H9 (cell line): ENCODE data around the gene ZNF487. TPM values are rescaled to one million over a fixed set of nuclear protein-coding genes. Genes with fewer than 3 reads are reported as not detected.

Source experiments
- DNase-seq: peaks from one replicate; pipeline ENCODE4 v3.0.0-alpha.2; 2017
- H2AFZ ChIP-seq: one replicate; pipeline ENCODE4 v1.6.1; 2013; ENCODE audit warnings: mild to moderate bottlenecking, low read length, control low read depth, moderate library complexity
- H2AK5ac ChIP-seq: 2 replicates; pipeline ENCODE4 v1.6.1; 2013; ENCODE audit warnings: low read length, control low read depth, mixed read lengths; ENCODE audit not compliant: insufficient read length
- H2BK120ac ChIP-seq: one replicate; pipeline ENCODE4 v1.6.1; 2013; ENCODE audit warnings: low read depth, mild to moderate bottlenecking, low read length, control low read depth, inconsistent platforms; ENCODE audit not compliant: poor library complexity, severe bottlenecking
- H2BK12ac ChIP-seq: 2 replicates; pipeline ENCODE4 v1.6.1; 2013; ENCODE audit warnings: low read length, control low read depth, mixed read lengths, low read depth; ENCODE audit not compliant: insufficient read length
- H2BK15ac ChIP-seq: 2 replicates; pipeline ENCODE4 v1.6.1; 2013; ENCODE audit warnings: low read depth, low read length, control low read depth
- H2BK20ac ChIP-seq: one replicate; pipeline ENCODE4 v1.6.1; 2013; ENCODE audit warnings: low read depth, mild to moderate bottlenecking, low read length, control low read depth, inconsistent platforms; ENCODE audit not compliant: poor library complexity, severe bottlenecking
- H2BK5ac ChIP-seq: 2 replicates; pipeline ENCODE4 v1.6.1; 2013; ENCODE audit warnings: low read length, control low read depth, mixed read lengths; ENCODE audit not compliant: insufficient read length
- H3K14ac ChIP-seq: 2 replicates; pipeline ENCODE4 v1.6.1; 2013; ENCODE audit warnings: low read length, control low read depth; ENCODE audit not compliant: insufficient read depth
- H3K18ac ChIP-seq: 2 replicates; pipeline ENCODE4 v1.6.1; 2013; ENCODE audit warnings: low read depth, mild to moderate bottlenecking, mixed read lengths, low read length, control low read depth; ENCODE audit not compliant: insufficient read length
- H3K23ac ChIP-seq: 2 replicates; pipeline ENCODE4 v1.6.1; 2013; ENCODE audit warnings: low read length, control low read depth, mixed read lengths, low read depth; ENCODE audit not compliant: insufficient read length
- H3K23me2 ChIP-seq: 2 replicates; pipeline ENCODE4 v1.6.1; 2013; ENCODE audit warnings: low read depth, mild to moderate bottlenecking, mixed read lengths, low read length, control low read depth; ENCODE audit not compliant: insufficient read length, poor library complexity, severe bottlenecking
- H3K27ac ChIP-seq: 2 replicates; pipeline ENCODE4 v1.5.1; 2013; ENCODE audit warnings: low read length, control low read depth, mixed read lengths, low read depth; ENCODE audit not compliant: insufficient read length
- H3K27me3 ChIP-seq: 2 replicates; pipeline ENCODE4 v1.6.1; 2013; ENCODE audit warnings: low read length, control low read depth, inconsistent platforms; ENCODE audit not compliant: insufficient read depth
- H3K4ac ChIP-seq: 2 replicates; pipeline ENCODE4 v1.6.1; 2013; ENCODE audit warnings: low read depth, mild to moderate bottlenecking, control low read depth, inconsistent platforms, low read length, moderate library complexity
- H3K4me1 ChIP-seq: 2 replicates; pipeline ENCODE4 v1.6.1; 2013; ENCODE audit warnings: low read length, control low read depth, inconsistent platforms; ENCODE audit not compliant: insufficient read depth
- H3K4me2 ChIP-seq: 2 replicates; pipeline ENCODE4 v1.6.1; 2013; ENCODE audit warnings: low read length, control low read depth, mixed read lengths; ENCODE audit not compliant: insufficient read length, insufficient read depth
- H3K56ac ChIP-seq: 2 replicates; pipeline ENCODE4 v1.6.1; 2013; ENCODE audit warnings: low read depth, mild to moderate bottlenecking, mixed read lengths, low read length, control low read depth; ENCODE audit not compliant: insufficient read length
- H3K79me1 ChIP-seq: 2 replicates; pipeline ENCODE4 v1.6.1; 2013; ENCODE audit warnings: low read depth, mild to moderate bottlenecking, moderate library complexity, low read length, control low read depth, inconsistent platforms; ENCODE audit not compliant: insufficient read depth, poor library complexity, severe bottlenecking
- H3K79me2 ChIP-seq: 2 replicates; pipeline ENCODE4 v1.6.1; 2013; ENCODE audit warnings: low read length, control low read depth, inconsistent platforms; ENCODE audit not compliant: insufficient read depth
- H3K9ac ChIP-seq: 2 replicates; pipeline ENCODE4 v1.6.1; 2013; ENCODE audit warnings: low read length, control low read depth, mixed read lengths; ENCODE audit not compliant: insufficient read length; ENCODE audit errors: extremely low read depth
- H3K9me3 ChIP-seq: one replicate; pipeline ENCODE4 v1.6.1; 2013; ENCODE audit warnings: low read depth, low read length, inconsistent platforms; ENCODE audit not compliant: control insufficient read depth
- H3T11ph ChIP-seq: one replicate; pipeline ENCODE4 v1.6.1; 2013; ENCODE audit warnings: mild to moderate bottlenecking, low read length, control low read depth, inconsistent platforms
- H4K20me1 ChIP-seq: one replicate; pipeline ENCODE4 v1.6.1; 2013; ENCODE audit not compliant: control insufficient read depth, insufficient read length, insufficient read depth
- H4K5ac ChIP-seq: 2 replicates; pipeline ENCODE4 v1.6.1; 2013; ENCODE audit warnings: low read depth, mild to moderate bottlenecking, mixed read lengths, low read length, control low read depth; ENCODE audit not compliant: insufficient read length
- H4K8ac ChIP-seq: replicated peaks from 2 replicates; pipeline ENCODE4 v1.6.1; 2013; ENCODE audit warnings: low read length, control low read depth, mixed read lengths, low read depth; ENCODE audit not compliant: insufficient read length
- H4K91ac ChIP-seq: 2 replicates; pipeline ENCODE4 v1.6.1; 2013; ENCODE audit warnings: low read depth, mild to moderate bottlenecking, moderate library complexity, mixed read lengths, low read length, control low read depth; ENCODE audit not compliant: insufficient read length
- H3K27ac Mint-ChIP-seq, 3 experiments: 2 replicates in 2 of 3; 3 replicates in 1 of 3; pipeline ENCODE4 v1.8.0; 2020 to 2021; ENCODE audit warnings: mixed read lengths in 3 of 3, mild to moderate bottlenecking in 1 of 3, moderate library complexity in 1 of 3
- H3K27me3 Mint-ChIP-seq: 2 replicates; pipeline ENCODE4 v1.8.0; 2021; ENCODE audit warnings: low read depth, mild to moderate bottlenecking, moderate library complexity, mixed read lengths
- H3K36me3 Mint-ChIP-seq, 3 experiments: 2 replicates in 2 of 3; 3 replicates in 1 of 3; pipeline ENCODE4 v1.8.0; 2020 to 2021; ENCODE audit warnings: low read depth in 3 of 3, mixed read lengths in 3 of 3; ENCODE audit not compliant: insufficient read depth in 1 of 3
- H3K4me1 Mint-ChIP-seq, 2 experiments: 2 replicates each; pipeline ENCODE4 v1.8.0; 2020; ENCODE audit warnings: mixed read lengths in 2 of 2
- H3K4me3 Mint-ChIP-seq, 2 experiments: 2 replicates in 1 of 2; 3 replicates in 1 of 2; pipeline ENCODE4 v1.8.0; 2020 to 2021; ENCODE audit warnings: mild to moderate bottlenecking in 2 of 2, mixed read lengths in 2 of 2, moderate library complexity in 1 of 2
- H3K9me3 Mint-ChIP-seq, 2 experiments: 2 replicates in 1 of 2; 3 replicates in 1 of 2; pipeline ENCODE4 v1.8.0; 2020; ENCODE audit warnings: mild to moderate bottlenecking in 2 of 2, mixed read lengths in 2 of 2, moderate library complexity in 1 of 2
- WGBS: extraction: QIAGEN DNeasy Blood & Tissue Kit; methylation state at CpG from one replicate; pipeline ENCODE4 v1.1.7; 2013; ENCODE audit warnings: missing lambda C conversion rate, low lambda C conversion rate, mixed read lengths; ENCODE audit not compliant: insufficient read length; ENCODE audit errors: extremely low coverage; 5-methylcytosine and 5-hydroxymethylcytosine counted together
- total RNA-seq: library from RNA; stranded (reverse); gene quantifications from 2 replicates; pipeline ENCODE4 v1.2.1, GENCODE V29; 2021
- TF ChIP-seq, protein P1 (sequence below): fragments of 200-600 bp; sonication (generic); conservative IDR thresholded peaks from 3 replicates; pipeline ENCODE4 v1.8.0; 2021; ENCODE audit warnings: antibody characterized with exemption, mild to moderate bottlenecking

The ZNF487 gene
- total RNA-seq, 1 experiment from 2014 or later: 1.4 TPM

DNA sequence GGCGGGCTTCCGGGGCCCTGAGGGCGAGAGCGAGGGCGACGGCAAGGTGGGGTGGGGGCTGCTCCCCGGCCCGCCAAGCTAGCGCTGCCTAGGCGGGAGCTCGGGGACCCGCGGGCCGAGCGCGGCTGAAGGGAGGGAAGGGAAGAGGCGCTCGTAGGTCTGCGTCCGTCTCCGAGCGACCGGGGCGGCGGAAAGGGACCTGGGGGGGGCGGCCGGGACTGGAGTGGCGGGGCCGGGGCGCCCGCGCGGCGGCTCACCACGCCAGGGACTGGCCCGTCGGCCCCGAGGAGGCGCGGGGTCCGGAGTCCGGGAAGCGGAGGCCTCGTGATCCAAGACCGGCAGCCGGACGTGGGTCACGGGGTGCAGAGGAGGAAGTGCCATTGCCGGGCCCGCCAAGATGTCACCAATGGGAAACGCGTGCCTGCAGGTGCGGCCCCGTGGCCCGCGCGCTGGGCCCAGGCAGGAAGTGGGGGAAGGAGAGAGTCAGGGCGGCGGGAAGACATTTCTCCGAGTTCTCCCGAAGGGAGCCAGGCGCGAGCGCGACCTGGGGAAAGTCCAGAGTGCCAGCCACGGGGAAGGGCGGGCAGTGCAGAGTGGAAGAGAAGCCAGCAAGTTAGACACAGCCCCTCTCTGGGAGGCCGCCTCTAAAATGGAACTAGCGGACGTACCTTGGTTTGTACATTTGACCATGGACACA is 39.8 kb upstream of the ZNF487 start:
- TF ChIP-seq, protein P1, sequence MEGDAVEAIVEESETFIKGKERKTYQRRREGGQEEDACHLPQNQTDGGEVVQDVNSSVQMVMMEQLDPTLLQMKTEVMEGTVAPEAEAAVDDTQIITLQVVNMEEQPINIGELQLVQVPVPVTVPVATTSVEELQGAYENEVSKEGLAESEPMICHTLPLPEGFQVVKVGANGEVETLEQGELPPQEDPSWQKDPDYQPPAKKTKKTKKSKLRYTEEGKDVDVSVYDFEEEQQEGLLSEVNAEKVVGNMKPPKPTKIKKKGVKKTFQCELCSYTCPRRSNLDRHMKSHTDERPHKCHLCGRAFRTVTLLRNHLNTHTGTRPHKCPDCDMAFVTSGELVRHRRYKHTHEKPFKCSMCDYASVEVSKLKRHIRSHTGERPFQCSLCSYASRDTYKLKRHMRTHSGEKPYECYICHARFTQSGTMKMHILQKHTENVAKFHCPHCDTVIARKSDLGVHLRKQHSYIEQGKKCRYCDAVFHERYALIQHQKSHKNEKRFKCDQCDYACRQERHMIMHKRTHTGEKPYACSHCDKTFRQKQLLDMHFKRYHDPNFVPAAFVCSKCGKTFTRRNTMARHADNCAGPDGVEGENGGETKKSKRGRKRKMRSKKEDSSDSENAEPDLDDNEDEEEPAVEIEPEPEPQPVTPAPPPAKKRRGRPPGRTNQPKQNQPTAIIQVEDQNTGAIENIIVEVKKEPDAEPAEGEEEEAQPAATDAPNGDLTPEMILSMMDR: no peak

More for the DNA sequence above, 39.8 kb upstream of the ZNF487 start:
- no peak overlapping the region for H2AFZ ChIP-seq
- peak overlapping the region; percentile 92 for H3K4me2 ChIP-seq
- H3K56ac ChIP-seq: no peak overlapping the region
- no peak overlapping the region for H3K23ac ChIP-seq
- H3K4me1 Mint-ChIP-seq: peaks cover 63 to 67% of the 10 kb centered on the region in 2 experiments
- no peak overlapping the region for H3K27ac ChIP-seq
- H3K36me3 Mint-ChIP-seq: peaks cover 33 to 55% (median 43%) of the 10 kb centered on the region in 3 experiments
- no peaks in the 10 kb centered on the region; a peak in 1 of 5 replicates for H3K9me3 Mint-ChIP-seq
- no peak overlapping the region for H2AK5ac ChIP-seq
- peak overlapping the region; percentile 93 for H3K18ac ChIP-seq
- H4K5ac ChIP-seq: no peak overlapping the region
- H3K4ac ChIP-seq: no peak overlapping the region; the same call in 1 of the 2 replicates
- H3K79me2 ChIP-seq: peaks cover 60% of the 10 kb centered on the region
- peaks cover 10% of the 10 kb centered on the region for H3K23me2 ChIP-seq
- peak overlapping the region; percentile 87 for H3K9ac ChIP-seq
- H3K27me3 ChIP-seq: no peaks in the 10 kb centered on the region
- no peak overlapping the region for H2BK20ac ChIP-seq
- DNase-seq: peak; percentile 93
- no peaks in the 10 kb centered on the region for H4K20me1 ChIP-seq
- no peak overlapping the region for H4K91ac ChIP-seq
- no CpG with 5 or more reads among the region's 70 CpGs for WGBS
- H2BK120ac ChIP-seq: no peak overlapping the region
- no peak overlapping the region for H2BK5ac ChIP-seq
- H2BK12ac ChIP-seq: no peak overlapping the region
- H3K27me3 Mint-ChIP-seq: peaks cover 2% of the 10 kb centered on the region
- no peaks in the 10 kb centered on the region for H3K9me3 ChIP-seq
- H3K79me1 ChIP-seq: peaks cover 7% of the 10 kb centered on the region
- H2BK15ac ChIP-seq: no peak overlapping the region
- H4K8ac ChIP-seq: no peak overlapping the region
- H3K14ac ChIP-seq: peak overlapping the region; percentile 85
- peak overlapping the region; percentile 98 to 99 (median 99); a peak in 6 of 7 replicates for H3K27ac Mint-ChIP-seq
- peak overlapping the region; percentile 89 to 92 for H3K4me3 Mint-ChIP-seq
- peaks cover 2% of the 10 kb centered on the region; the same call in 1 of the 2 replicates for H3K4me1 ChIP-seq
- H3T11ph ChIP-seq: no peak overlapping the region
